GM21423 (cell line): Measurements from ENCODE around the gene HEMK1.

ENCODE experiments used
- ATAC-seq: cut with Tn5 transposase; IDR thresholded peaks from one replicate; pipeline ENCODE4 v1.9.1; 2021; ENCODE audit warnings: mild to moderate bottlenecking, moderate library complexity; ENCODE audit not compliant: unreplicated experiment

The HEMK1 gene, protein sequence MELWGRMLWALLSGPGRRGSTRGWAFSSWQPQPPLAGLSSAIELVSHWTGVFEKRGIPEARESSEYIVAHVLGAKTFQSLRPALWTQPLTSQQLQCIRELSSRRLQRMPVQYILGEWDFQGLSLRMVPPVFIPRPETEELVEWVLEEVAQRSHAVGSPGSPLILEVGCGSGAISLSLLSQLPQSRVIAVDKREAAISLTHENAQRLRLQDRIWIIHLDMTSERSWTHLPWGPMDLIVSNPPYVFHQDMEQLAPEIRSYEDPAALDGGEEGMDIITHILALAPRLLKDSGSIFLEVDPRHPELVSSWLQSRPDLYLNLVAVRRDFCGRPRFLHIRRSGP

DNA sequence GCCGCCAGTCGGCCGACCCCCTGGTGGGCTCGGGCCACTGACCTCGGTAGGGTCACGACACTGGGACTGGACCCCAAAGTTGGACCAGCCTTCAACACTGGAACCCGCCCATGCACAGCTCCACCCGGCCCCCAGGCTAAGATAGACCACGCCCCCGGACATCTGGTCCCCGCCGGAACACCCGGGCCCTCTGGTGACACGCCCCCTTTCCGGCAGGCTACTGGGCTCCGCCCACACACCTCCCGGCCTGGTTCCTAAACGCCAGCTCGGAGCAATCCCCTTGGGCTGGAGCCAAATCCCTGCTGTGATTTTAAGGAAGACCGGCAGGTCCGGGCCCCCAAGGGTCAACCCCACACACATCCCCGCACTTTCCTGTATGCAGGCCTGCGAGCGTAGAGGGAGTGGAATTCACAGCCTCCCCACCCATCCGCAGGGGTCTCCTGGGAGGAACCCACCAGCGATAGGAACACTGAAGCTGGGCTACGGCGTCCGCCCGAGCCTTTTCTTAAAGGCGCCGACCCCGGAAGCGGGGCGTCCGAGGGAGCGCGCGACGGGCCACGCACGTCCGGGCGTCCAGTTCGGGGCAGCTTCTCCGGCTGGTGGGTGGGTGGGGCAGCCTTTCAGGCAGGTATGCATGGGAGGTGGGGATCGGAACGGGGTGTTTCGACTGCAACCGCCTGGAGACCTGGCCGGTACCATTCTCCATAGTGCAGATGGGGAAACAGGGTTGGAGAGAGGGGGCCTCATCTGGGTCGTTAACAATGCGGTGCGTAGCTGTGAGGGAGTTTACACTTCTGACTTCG, at the start of gene HEMK1:
HEMK1 (plus strand) TSS at position 576 of the 803 bp plus-strand sequence. CDS start 1,583 bp downstream, outside the sequence.
- ATAC-seq = peak; percentile 74

DNA sequence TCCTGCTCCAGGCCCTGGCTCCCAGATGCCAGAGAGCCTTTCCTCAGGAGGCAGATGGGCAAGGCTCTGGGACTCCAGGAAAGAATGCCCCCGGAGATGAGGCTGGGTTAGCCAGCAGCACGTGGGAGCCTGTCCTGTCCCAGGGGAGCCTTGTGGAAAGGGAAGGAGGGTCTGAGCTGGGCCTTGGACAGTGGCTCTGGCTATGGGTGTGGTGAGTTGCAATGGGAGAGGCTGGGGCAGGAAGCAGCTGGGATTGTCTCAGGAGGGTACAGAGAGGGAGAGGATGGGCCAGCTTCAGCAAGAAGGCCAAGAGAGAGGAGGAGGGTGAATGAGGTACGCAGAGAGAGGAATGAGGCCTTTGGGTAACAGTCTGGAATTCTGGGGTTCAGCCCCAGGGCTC, 48.5 kb upstream of the HEMK1 start:
- no peak for ATAC-seq

DNA sequence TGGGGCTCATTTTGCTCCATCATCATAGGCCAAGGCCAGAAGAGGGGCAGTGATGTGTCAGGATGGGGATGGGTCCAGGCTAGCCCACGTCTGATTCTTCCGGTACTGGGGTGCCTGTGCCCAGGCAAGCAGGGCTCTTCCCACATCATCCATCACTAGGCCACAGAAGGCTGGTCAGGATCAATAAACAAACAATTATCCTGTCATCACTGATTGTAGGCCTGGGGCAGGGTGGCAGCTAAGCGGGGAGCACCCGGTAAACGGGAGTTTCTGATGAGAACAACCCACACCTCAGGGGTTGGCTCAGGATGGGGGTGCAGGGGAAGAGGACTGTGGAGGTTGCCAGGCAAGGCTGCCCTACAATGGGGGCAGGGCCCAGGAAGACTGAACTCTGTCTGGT, 47.8 kb upstream of the HEMK1 start:
- no peak for ATAC-seq

GRCh38 chr3:50523279-50523811, 46.0 kb upstream of the HEMK1 start:
- no peak for ATAC-seq

DNA sequence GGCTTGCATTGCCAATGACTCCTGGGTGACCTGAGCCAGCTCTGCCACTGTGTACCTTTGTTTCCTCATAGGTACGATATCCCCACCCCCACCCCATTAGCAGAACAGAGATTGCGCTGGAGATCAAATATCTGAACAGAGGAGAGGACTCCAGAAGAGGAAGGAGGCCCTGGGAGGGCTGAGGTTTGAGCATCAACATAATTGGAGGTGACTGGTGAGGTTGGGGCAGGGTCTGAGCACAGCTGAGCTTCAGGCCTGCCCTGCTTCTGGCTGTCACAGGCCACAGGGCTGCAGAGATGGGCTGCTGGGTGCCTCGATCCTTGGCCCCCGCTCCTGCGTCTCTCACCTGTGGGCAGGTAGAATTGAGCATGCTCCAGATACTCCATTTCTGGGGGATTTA, 44.6 kb upstream of the HEMK1 start:
- ATAC-seq = no peak

DNA sequence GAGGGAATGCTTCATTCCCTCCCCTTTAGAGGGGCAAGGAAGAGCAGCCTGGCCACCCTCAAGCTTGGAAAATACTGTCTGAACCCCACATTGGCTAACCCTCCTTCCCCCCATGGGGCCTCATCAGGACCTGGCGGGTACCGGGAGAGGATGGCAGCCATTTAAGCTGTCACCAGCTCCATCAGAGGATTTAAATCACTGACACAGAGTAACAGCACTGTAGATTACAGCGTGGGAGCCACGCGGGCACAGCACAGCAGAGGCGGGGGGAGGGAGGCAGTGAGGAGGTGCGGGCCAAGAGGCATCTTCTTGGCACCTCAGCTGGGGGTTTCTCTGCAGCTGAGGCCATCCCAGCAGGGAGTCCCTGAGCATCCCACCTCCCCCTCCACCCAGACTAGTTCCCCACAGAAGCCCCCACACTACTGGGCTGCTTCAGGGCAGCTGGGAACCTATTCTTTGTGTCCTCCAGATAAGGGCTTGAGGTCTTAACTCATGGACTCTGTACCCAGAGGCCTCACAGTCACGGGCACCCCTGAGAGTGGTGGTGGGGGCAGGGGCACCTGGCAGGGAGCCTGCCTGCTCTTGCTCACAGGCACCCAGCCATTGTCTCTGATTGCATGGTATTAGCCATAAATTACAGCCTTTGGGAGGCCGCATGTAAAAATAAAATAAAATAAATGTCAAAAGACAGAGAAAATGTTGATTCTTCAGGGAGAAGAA, 44.0 kb upstream of the HEMK1 start:
- ATAC-seq = no peak

GRCh38 chr3:50525987-50526386, 43.3 kb upstream of the HEMK1 start:
- ATAC-seq = no peak

DNA sequence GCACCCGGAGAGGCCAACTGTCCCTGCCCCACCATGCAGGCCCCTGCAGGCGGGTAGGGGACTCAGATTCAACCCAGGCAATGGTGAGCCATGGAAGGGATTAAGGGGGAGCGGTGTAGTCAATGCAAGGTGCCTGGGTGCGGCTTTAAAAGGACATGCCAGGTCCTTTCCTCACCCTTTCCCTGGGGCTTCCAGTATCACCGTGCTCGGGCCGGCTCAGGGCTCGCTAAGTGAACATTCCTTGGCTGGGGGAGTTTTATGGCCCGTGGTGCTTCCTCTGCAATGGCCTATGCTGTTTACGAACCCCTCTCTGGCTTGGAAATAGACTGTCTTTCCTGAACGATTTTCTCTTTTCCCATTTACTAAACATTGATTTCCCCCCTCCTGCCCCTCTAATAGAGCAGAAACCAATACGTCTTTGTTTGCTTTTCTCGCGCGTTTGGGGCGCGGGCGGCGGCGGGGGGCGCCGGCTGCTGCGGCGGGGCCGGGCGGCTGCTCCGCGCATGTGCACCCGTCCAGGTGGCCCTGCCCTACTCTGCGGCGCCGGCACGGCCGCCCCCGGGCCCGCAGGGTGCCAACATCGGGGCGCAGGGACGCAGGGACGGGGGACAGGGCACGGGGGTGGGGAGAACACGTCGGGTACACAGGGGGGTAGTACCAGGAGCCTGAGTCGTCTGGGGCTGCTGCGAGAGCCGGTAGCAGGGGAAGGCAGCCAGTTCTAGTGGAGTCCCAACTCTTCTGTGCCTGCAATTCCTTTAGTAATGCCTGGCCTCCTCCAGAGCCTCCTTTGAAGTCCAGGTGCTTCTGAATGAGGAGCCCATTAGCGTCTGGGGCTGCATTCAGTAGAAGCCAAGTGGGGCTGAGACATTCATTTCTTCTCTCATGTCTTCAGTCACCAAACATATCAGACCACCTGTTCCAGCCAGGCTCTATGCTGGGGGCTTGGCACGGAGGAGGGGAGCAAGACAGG, 39.0 kb upstream of the HEMK1 start:
- ATAC-seq = no peak

- ATAC-seq = no peak
Measured at GRCh38 chr3:50531201-50531600, 38.1 kb upstream of the HEMK1 start.

DNA sequence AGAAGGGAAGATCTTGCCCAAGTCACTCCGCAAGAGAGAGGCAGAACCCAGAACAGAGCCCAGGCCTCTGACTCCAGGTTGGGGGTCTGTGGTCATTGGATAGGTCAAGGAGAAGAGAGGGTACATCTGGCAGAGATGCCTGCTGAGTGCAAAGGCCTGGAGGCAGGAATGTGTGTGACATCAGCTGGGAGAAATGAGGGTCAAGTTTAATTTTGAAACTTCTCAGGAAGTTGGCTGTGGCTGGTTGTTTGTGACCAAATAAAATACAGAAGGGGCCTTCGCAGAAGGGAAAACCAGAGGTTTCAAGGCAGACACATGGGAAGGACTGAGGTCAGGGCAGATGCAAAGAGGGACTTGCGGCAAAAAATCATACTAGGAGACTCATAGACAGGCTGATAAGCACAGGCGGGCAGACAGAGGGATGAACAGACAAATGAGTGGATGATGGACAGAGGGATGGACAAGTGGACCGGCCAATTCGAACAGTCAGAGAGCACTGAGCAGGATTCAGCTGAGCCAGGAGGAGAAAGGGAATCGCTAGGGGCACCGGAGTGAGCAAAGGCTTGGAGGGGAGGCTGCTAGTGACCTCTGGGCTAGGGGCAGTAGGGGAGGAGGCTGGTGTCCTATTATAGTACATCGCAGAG, 37.1 kb upstream of the HEMK1 start:
- ATAC-seq = no peak

GRCh38 chr3:50533316-50533715, 36.0 kb upstream of the HEMK1 start:
- ATAC-seq = no peak

DNA sequence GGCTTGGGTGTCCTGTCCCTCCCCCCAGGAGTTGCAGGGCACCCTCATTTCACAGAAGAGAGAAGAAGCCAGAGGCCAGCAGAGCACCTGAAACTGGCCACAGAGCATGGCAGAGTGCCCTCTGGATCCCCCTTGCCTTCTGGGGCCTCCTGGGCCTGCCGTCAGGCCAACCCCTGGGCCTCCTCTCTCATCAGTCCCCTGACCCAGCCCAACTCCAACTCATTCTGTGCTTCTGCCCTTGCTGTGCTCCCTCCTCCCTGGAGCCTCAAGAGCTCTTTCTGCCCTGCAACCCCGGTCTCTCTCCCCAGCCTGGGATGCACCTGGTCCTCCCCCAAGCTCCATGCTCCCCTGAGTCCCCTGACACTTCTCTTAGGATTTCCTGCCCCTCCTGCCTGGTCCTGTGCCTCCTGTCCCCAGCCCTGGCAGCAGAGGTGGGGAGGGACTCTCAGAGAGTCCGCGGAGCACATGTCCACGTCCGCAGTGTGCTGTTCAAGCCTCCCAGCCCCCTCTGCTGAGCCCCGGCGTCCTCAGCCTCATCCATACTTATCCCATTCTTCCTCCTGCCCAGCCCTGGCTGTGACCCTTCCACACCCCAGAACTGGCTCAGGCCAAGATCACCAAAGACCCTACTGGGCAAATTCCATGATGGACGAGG, 35.4 kb upstream of the HEMK1 start:
- ATAC-seq = no peak

DNA sequence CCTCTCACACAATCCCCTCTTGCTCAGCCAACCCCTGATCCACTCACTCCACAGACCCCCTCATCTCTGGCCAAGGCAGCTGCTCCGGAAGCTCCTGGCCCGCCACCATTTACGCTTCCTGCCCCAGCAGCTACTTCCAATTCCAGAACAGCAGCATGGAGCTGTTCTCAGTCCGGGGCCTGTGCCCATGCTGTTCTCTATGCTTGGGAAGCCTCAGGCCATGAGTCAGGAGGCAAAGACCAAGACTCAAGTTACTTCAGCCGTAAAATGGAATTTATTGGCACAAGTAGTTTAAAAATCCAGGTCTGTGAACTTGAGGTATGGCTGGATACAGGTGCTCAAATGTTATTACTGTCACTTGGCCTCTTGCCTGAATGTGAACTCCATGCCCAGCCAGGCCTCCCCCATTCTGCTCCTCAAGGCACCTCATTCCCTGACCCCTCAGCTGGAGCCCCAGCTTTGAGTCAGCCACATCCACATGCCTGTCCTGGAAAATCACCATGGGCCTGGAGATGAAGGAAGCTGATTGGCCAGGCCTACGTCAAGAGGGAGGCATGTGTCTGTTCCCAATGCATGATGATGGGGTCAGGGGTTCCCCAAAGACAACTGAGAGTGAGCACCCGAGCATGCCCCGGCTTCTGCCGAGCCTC, 34.5 kb upstream of the HEMK1 start:
- no peak for ATAC-seq

DNA sequence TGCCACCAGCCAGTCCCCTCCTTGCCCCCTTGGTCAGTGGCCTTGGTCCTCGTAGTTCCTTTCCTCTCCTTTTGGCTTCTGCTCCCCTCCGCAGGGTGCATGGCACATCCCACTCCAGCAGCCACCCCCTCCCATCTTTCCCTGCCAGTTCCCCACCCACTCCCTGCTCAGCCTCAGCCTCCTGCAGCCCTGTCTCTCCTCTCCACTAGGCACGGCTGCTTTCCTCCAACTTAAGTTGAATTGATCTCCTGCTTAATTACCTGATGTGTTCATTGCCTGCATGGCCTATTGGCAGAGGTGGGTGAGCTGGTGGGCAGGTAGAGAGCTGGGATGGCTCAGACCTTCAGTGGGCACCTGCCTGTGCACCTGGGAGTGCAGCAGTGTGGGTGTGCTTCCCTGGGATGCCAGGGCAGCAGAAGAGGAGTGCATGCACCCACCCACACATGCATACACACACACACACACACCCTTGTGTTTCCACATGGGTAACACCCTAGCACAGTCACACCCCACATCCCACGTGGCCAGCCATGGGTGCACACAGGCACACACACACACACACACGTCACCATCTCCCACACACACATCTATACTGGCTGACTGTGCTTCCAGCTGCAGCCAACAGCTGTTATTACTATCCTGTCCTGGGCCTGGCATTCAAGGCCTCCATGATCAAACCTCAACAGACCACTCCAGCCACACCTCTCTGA, 32.7 kb upstream of the HEMK1 start:
- ATAC-seq = no peak

DNA sequence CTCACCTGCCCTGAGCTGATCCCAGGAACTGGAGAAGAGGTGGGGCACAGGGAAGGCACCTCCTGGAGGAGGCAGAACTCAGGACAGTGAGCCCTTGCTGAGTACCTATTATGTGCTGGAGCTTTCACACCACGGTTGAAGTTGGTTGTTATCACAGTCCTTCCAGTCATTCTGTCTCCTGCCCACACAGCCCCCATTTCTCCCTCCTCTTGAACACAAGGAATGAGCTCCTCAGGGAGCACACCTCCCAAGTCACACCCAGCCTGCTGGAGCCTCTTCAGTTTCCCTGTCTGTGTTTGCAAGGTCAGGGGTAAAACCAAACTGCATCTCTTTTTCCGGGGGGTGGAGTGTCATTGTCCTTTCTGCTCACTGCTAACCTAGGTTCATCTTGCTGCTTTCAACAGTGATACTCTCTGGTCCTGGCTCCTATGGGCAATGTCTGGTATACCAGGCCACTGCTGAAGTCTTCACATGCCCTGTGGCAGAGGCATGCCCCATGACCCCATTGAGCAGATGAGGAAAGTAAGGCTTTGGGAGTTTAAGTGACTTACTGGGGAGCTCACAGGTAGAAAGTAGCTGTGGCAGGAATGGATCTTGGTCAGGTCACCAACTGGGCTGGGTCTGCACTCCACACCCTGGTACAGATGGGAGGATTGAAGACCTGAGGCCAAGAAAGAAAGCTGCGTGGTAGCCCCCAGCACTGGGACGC, 31.7 kb upstream of the HEMK1 start:
- ATAC-seq = no peak

DNA sequence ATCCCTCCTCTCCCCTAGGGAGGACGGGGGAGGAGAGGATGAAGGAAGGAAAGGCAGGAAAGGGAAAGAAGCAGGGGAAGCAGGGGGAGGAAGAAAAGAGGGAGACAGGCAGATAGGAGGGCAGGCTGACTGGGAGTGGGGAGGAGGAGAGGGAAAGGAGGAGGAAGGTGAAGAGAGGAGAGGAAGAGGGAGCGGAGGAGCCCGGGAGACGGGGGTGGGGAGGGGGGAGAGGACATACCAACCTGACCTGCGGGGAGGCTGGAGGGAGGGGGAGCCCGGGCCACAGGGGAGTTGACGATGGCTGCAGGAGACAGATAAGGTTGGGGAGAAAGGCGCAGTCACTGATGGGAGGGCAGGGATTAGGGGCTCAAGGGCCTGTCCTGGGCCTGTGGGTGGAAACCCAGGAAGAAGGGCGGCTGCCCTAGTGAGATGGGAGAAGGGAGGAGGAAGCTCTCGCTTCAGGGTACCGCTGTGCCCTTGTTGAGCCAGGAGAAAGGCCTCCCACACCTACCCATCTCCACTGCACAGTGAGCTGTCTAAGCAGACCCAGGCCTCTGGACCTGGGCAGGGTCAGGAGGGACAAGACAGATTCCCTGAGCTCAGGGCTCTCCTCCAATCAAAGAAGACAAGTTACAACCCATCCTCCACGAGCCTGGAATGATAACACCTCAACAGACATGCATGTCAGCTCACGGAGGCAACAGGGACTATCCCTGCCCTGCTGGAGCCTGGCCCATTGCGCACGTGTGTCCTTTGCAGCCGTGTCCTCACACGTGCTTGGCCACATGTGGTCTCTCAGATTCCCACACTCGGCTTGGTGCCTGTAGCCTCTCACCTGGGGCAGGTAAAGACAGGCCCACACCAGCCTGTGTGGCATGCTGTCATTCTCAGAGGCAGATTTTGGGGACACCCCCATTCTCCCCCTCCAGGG, 29.7 kb upstream of the HEMK1 start:
- ATAC-seq = no peak
